ENCODE data around the gene SAPCD1.

The SAPCD1 gene

DNA sequence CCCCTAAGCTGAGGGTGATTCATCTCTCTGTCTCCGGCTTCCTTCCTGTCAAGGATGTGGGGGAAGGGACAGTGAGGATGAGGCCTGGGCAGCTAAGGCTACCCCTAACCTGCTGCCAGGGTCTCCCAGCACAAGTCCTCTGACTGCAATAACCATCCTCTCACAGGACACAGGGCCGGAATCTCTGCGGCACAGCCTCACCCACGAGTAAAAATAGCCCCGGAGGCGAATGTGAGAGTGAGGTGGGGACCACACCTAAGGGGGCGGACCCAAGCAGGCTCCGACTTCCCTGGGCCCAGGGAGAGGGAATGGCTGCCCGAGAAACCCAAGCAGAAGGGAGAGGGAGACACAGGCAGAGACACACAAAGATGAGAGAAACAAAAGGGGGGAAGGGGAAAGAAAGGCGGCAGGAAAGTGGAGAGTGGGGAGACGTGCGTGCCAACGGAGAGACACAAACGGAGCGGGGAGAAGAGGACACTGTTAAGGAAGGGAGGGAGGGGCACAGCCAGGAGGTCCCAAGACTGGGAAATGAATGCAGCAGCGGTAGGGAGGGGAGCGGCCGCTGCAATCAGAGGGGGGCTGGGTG is 27.5 kb upstream of the SAPCD1 start:
- H3K4me1 Mint-ChIP-seq (ENCODE audit: low read depth in 2 of 2), result peaks cover 66 to 76% of the 10 kb centered on the region in 2 donors
- peaks cover 75% of the 10 kb centered on the region for H3K36me3 Mint-ChIP-seq (ENCODE audit: insufficient read depth)
- H3K4me3 Mint-ChIP-seq, result peak overlapping the region; percentile 95 to 97
- no peaks in the 10 kb centered on the region for H3K27me3 Mint-ChIP-seq
- H3K27ac Mint-ChIP-seq, result peak overlapping the region; percentile 89 to 90
- ATAC-seq (replicated peaks), result no peak
- H3K9me3 Mint-ChIP-seq, result no peaks in the 10 kb centered on the region
- DNase-seq, result peak; percentile 34 to 41 (median 36)

DNA sequence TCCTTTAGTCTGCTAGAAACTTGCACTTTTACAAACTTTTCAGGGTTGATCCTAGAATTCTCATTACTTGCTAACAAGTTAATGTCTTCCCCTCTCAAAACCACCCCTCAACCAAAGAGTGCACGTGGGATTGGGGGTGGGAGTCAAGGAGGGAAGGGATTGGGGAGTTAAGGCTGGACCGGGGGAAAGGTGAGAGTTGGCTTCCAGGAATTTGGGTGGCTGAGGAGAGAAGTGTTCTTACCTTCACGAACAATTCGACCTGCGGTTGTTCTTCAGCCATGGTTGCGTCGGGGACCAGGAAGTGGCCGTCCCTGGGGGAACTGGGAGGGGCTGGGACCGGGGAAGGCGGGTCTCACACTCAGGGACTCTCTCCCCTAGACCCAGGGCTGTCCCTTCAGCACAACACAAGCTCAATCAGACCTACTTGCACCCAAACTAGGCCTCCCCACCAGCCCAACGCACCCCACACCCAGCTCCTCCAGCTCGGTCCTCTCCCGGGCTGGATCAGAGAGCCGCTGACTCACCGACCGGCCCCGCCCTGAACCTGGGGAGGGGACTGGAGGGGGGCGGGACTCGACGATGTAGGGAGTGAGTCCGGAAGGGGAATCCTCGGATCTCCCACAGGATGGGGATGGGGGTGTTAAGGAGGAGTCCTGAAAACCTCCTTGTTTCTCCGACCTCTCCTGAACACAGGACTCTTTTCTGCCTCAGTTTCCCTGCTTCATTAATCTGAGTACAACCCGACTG is 26.3 kb upstream of the SAPCD1 start, which contains the start of gene CLIC1:
Gene CLIC1, minus strand, starts transcription at position 510 of the 747 bp plus-strand sequence. Its CDS starts 230 bp downstream, at position 280.
- ATAC-seq (replicated peaks), result peak; percentile 33
- Mint-ChIP-seq H3K4me3 (peak within 1 kb of the TSS; percentile 95 to 97), H3K36me3 (ENCODE audit: insufficient read depth) (peaks cover 72% of the 10 kb centered on the region), H3K27ac (peak within 1 kb of the TSS; percentile 89 to 90), H3K9me3 (no peaks in the 10 kb centered on the region), H3K4me1 (ENCODE audit: low read depth in 2 of 2) (peaks cover 65 to 76% of the 10 kb centered on the region in 2 donors), H3K27me3 (no peaks in the 10 kb centered on the region)
- DNase-seq, result peak; percentile 40 to 49 (median 48)

DNA sequence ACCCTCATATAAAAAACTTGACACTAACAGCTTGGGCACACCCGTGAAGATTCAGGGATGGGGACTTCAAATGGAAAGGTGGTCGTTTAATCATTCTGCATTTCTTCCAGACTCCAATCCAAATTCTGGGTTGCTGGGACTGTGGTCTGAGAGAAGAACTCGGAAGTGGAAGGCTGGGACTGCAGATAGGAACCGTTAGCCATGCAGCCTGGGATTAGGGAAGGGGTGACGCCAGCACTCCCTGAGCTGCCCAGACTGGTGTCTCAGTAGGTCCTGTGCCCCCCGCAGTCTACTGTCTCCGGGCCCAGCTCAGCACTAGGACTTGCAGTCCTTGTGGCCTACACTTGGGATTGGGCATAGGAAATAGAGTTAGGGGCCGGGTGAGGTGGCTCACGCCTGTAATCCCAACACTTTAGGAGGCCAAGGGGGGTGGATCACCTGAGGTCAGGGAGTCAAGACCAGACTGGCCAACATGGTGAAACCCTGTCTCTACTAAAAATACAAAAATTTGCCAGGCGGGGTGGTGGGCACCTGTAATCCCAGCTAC is 25.6 kb upstream of the SAPCD1 start:
- peaks cover 66% of the 10 kb centered on the region for H3K36me3 Mint-ChIP-seq (ENCODE audit: insufficient read depth)
- peaks cover 65 to 82% of the 10 kb centered on the region in 2 donors for H3K4me1 Mint-ChIP-seq (ENCODE audit: low read depth in 2 of 2)
- no peak for ATAC-seq (replicated peaks)
- DNase-seq, result no peak
- no peaks in the 10 kb centered on the region for H3K9me3 Mint-ChIP-seq
- no peaks in the 10 kb centered on the region for H3K27me3 Mint-ChIP-seq
- H3K27ac Mint-ChIP-seq, result peak overlapping the region; percentile 89 to 90
- peak overlapping the region; percentile 95 to 97 for H3K4me3 Mint-ChIP-seq

DNA sequence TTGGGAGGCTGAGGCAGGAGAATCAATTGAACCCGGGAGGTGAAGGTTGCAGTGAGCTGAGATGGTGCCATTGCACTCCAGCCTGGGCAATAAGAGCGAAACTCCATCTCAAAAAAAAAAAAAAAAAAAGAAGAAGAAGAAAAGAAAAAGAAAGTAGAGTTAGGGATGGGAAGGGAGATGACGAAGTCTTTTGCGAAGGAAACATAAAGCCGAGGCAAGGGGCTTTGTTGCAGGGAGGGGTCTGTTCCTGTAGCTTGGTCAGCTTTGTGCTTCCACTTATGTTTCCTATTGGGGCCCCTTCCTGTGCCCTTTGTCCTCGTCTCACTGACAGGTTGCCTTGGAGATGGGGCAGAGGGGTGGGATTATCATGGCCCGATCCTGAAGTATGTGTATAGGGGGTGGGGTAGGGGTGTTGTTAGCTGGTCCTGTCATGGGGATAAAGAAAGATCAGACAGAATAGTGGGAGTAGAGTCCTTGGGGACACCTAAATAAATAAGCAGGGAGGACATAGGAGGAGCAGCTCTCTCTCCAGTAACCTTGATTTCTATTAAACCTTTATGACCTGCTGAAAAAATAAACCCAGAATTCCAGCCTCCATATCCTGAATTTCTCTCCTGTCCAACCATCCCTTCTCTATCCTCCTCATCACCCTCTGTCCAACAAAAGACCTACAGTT is 25.0 kb upstream of the SAPCD1 start:
- peaks cover 60% of the 10 kb centered on the region for H3K36me3 Mint-ChIP-seq (ENCODE audit: insufficient read depth)
- H3K4me3 Mint-ChIP-seq, result peak overlapping the region; percentile 95 to 97
- DNase-seq (no peak), ATAC-seq (replicated peaks) (no peak)
- peak overlapping the region; percentile 89 to 90 for H3K27ac Mint-ChIP-seq
- no peaks in the 10 kb centered on the region for H3K9me3 Mint-ChIP-seq
- no peaks in the 10 kb centered on the region for H3K27me3 Mint-ChIP-seq
- H3K4me1 Mint-ChIP-seq (ENCODE audit: low read depth in 2 of 2), result peaks cover 63 to 78% of the 10 kb centered on the region in 2 donors

DNA sequence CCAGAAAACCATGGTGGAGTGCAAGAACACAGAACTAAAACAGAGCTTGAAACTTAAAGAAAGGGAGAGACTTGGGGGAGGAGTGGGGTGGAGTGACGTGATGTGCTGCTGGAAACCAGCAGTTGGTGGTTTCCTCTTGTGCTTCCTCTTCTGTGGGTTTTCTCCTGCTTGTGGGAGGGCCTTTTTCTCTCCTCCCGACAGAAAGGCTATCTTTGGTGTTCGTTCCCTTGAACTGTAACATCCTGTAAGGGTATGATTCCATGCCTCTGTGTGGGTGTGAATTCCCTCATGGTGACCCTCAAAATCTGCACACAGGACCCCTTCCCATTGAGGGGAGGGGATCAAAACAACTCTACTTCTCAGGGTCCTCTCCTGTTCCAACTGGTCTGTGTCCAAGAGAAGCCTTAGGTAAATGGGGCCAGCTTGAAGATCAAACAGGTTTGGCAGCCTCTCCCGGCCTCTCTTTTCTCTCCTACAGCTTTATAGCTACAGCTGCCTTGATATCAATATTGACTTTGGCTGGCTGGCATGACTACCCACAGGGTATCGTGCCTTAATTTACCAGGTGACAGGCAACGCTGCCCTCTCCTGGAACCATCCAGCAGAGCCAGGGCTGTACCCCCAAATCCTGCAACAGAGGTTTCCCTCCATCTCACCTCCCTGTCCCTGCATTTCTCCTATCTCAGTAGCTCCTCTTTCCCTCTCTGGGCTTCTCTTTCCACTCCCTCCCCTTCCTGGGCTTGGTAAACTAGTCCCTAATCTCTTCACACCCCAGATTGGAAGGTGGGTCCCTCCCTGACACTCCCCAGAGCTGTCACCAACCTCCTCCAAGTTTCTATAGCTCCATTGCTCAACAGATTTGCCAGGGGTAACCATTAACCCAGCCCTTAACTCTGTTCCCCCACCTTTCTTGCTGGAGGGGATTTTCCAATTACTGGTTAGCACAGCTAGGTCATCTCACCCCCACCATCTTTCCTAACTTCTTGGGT is 24.2 kb upstream of the SAPCD1 start:
- H3K27me3 Mint-ChIP-seq, result no peaks in the 10 kb centered on the region
- peak; percentile 46 for ATAC-seq (replicated peaks)
- H3K4me1 Mint-ChIP-seq (ENCODE audit: low read depth in 2 of 2), result peaks cover 63 to 75% of the 10 kb centered on the region in 2 donors
- peaks cover 54% of the 10 kb centered on the region for H3K36me3 Mint-ChIP-seq (ENCODE audit: insufficient read depth)
- peak overlapping the region; percentile 95 to 97 for H3K4me3 Mint-ChIP-seq
- H3K9me3 Mint-ChIP-seq, result no peaks in the 10 kb centered on the region
- peak; percentile 48 to 52 (median 52) for DNase-seq
- H3K27ac Mint-ChIP-seq, result peak overlapping the region; percentile 89 to 90

DNA sequence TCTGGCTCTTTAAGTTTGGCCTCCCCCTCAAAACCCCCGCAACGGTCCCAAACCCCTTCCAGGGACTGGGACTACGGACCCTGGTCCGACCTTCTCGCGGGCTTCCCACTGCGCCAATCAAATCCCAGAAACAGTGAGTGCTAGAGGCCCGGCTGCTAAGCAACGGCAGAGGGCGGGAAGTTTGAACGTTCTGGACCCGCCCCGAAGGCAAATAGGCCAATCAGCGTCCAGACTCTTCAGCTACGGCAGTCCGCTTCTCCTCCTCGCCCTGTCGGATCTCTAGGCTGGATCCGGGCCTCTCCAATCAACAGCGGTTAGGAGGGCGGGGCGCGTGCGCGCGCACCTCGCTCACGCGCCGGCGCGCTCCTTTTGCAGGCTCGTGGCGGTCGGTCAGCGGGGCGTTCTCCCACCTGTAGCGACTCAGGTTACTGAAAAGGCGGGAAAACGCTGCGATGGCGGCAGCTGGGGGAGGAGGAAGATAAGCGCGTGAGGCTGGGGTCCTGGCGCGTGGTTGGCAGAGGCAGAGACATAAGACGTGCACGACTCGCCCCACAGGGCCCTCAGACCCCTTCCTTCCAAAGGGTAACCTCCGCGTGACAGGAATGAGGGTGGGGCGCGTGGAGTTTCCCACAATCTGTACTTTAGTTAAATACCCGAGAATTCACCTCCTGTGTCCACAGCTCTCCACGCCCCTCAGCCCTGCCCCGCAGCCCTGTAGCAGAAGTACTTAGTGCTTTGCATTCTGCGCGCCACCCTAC is 22.6 kb upstream of the SAPCD1 start, which contains the start of gene MSH5:
Gene MSH5, plus strand, starts transcription at position 367 of the 758 bp plus-strand sequence. CDS start 462 bp downstream, outside the sequence.
- peaks cover 39% of the 10 kb centered on the region for H3K36me3 Mint-ChIP-seq (ENCODE audit: insufficient read depth)
- no peaks in the 10 kb centered on the region for H3K27me3 Mint-ChIP-seq
- peak; percentile 85 for ATAC-seq (replicated peaks)
- H3K4me1 Mint-ChIP-seq (ENCODE audit: low read depth in 2 of 2), result peaks cover 48 to 64% of the 10 kb centered on the region in 2 donors
- peak within 1 kb of the TSS; percentile 89 to 90 for H3K27ac Mint-ChIP-seq
- peak; percentile 91 to 92 (median 92) for DNase-seq
- no peaks in the 10 kb centered on the region for H3K9me3 Mint-ChIP-seq
- peak within 1 kb of the TSS; percentile 95 to 97 for H3K4me3 Mint-ChIP-seq

DNA sequence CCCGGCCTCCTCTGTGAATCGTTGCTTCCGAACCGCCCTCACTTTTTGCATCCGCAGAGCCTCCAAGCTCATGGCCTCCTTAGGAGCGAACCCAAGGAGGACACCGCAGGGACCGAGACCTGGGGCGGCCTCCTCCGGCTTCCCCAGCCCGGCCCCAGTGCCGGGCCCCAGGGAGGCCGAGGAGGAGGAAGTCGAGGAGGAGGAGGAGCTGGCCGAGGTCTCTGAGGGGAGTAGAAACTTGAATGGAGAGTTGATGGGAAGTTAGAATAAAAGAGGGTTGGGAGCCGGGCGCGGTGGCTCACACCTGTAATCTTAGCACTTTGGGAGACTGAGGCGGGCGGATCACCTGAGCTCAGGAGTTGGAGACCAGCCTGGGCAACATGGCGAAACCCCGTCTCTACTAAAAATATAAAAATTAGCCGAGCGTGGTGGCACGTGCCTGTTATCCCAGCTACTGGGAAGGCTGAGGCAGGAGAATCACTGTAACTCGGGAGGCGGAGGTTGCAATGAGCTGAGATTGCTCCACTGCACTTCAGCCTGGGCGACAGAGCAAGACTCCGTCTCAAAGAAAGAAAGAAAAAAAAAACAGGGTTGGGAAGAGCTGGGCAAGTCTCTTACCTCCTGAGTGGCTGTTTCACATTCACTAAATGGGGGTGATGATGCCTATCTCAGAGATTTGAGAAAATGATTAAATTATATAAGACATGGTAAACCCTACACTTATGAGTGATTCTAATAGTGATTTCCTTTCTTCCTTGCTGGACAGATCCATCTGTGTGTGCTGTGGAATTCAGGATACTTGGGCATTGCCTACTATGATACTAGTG is 21.8 kb upstream of the SAPCD1 start:
- no peaks in the 10 kb centered on the region for H3K9me3 Mint-ChIP-seq
- H3K27me3 Mint-ChIP-seq, result no peaks in the 10 kb centered on the region
- no peak for ATAC-seq (replicated peaks)
- peak overlapping the region; percentile 89 to 90 for H3K27ac Mint-ChIP-seq
- H3K4me3 Mint-ChIP-seq, result peak overlapping the region; percentile 95 to 97
- peaks cover 35% of the 10 kb centered on the region for H3K36me3 Mint-ChIP-seq (ENCODE audit: insufficient read depth)
- peaks cover 47 to 61% of the 10 kb centered on the region in 2 donors for H3K4me1 Mint-ChIP-seq (ENCODE audit: low read depth in 2 of 2)
- no peak for DNase-seq

DNA sequence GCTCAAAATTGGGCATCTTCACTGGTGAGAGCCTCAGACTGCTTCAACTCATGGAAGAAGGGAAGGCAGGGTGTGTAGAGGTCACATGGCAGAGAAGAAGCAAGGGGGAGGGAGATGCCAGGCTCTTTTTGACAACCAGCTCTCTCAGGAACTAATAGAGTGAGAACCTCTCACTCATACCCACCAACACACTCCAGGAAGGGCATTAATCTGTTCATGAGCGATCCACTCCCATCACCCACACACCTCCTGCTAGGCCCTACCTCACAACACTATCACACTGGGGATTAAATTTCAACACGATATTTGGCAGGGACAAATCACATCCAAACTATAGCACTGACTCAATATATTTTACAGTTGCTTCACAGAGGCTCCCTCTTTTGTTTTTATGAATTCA is 20.6 kb upstream of the SAPCD1 start:
- Mint-ChIP-seq H3K27ac (no peak overlapping the region), H3K36me3 (ENCODE audit: insufficient read depth) (peaks cover 27% of the 10 kb centered on the region), H3K27me3 (no peaks in the 10 kb centered on the region), H3K9me3 (no peaks in the 10 kb centered on the region), H3K4me3 (peak overlapping the region; percentile 27 to 97), H3K4me1 (ENCODE audit: low read depth in 2 of 2) (peaks cover 41 to 49% of the 10 kb centered on the region in 2 donors)
- DNase-seq, result no peak
- ATAC-seq (replicated peaks), result no peak

DNA sequence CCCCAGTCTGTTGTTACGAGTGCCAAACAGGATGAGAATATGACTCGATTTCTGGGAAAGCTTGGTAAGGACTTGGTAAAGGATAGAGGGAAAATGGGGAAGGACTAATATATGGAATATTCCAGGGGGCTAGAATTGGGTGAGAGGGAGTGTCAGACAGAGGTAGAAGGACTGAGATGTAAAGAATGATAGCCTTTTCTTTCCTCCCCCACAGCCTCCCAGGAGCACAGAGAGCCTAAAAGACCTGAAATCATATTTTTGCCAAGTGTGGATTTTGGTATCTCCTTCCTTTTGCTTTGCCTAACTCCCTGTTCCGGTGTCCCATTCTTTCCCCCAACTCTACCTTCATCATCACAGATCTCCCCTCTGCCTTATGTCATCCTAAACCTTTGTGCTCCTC is 19.6 kb upstream of the SAPCD1 start:
- no peaks in the 10 kb centered on the region for H3K9me3 Mint-ChIP-seq
- no peak for DNase-seq
- H3K36me3 Mint-ChIP-seq (ENCODE audit: insufficient read depth), result peaks cover 21% of the 10 kb centered on the region
- ATAC-seq (replicated peaks), result no peak
- H3K27ac Mint-ChIP-seq, result no peak overlapping the region
- H3K27me3 Mint-ChIP-seq, result no peaks in the 10 kb centered on the region
- peaks cover 31 to 38% of the 10 kb centered on the region in 2 donors for H3K4me1 Mint-ChIP-seq (ENCODE audit: low read depth in 2 of 2)
- no peak overlapping the region for H3K4me3 Mint-ChIP-seq

DNA sequence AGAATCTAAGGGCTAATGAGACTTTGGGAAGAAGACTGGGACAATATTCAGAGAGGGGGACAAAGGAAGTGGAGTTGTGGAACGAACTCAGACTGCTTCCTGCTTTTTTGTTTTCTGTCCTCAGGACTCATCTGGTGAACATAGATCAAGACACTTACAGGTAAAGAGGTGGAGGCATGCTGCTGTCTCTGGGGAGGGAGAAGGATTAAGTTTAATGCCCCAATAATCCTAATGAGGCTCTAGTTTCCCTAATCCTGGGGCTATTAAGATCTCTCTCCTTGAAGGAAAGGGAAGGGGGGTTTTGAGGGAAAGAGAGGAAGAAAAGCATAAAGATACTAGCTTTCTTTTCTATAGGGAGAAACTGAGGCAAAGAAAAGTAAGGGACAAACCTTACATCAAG is 18.0 kb upstream of the SAPCD1 start:
- Mint-ChIP-seq H3K27ac (peak overlapping the region in 1 of 2 donors; percentile 10), H3K4me1 (ENCODE audit: low read depth in 2 of 2) (peaks cover 16 to 23% of the 10 kb centered on the region in 2 donors), H3K4me3 (no peak overlapping the region), H3K27me3 (no peaks in the 10 kb centered on the region), H3K9me3 (no peaks in the 10 kb centered on the region), H3K36me3 (ENCODE audit: insufficient read depth) (peaks cover 22% of the 10 kb centered on the region)
- ATAC-seq (replicated peaks) (no peak), DNase-seq (no peak)

DNA sequence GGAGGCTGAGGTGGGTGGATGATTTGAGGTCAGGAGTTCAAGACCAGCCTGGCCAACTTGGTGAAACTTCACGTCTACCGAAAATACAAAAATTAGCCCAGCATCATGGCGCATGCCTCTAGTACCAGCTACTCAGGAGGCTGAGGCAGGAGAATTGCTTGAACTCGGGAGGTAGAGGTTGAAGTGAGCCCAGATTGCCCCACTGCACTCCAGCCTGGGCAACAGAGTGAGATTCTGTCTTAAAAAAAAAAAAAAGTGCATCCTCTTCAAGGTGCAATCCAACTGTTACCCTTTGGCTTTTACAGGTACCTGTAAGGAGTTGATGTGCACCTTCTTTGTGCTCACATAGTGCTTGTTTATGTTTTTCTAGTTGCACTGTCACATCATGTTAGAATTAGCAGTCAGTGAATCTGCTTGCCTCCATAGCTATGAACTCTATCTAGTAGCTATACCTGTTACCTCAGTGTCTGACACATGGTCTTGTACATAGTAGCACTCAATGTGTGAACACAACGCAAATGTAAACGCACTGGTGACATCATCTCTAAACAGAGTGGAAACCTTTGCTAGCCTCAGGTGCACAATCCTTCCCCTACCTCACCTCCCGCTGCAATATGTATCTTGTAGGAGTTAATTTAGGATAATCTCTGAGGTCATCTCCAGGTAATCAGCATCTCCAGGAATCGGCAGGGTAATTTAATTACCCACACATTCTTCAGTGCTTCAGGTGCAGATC is 13.0 kb upstream of the SAPCD1 start:
- Mint-ChIP-seq H3K9me3 (no peaks in the 10 kb centered on the region), H3K27me3 (no peaks in the 10 kb centered on the region), H3K4me3 (no peak overlapping the region), H3K27ac (no peak overlapping the region), H3K36me3 (ENCODE audit: insufficient read depth) (peaks cover 8% of the 10 kb centered on the region), H3K4me1 (ENCODE audit: low read depth in 2 of 2) (peaks cover 0 to 4% of the 10 kb centered on the region in 2 donors)
- ATAC-seq (replicated peaks) (no peak), DNase-seq (no peak)

Measured in effector memory CD8-positive, alpha-beta T cell (primary cell).